GM12865 (cell line): ENCODE measurements around the gene SEMA3F.

ENCODE experiments used
- DNase-seq: peaks from one replicate; pipeline ENCODE4 v3.0.0; 2010; ENCODE audit warnings: low read depth
- H3K4me3 ChIP-seq: 2 replicates; pipeline ENCODE4 v1.5.1; 2011; ENCODE audit warnings: mild to moderate bottlenecking, low read depth, low read length, control low read depth
- TF ChIP-seq, protein P1 (sequence below): IDR thresholded peaks from 2 replicates; pipeline ENCODE4 v1.5.1; 2011; ENCODE audit warnings: low read length, control low read depth, low read depth, inconsistent platforms; ENCODE audit not compliant: insufficient read depth; ENCODE audit errors: missing control alignments

SEMA3F gene

DNA sequence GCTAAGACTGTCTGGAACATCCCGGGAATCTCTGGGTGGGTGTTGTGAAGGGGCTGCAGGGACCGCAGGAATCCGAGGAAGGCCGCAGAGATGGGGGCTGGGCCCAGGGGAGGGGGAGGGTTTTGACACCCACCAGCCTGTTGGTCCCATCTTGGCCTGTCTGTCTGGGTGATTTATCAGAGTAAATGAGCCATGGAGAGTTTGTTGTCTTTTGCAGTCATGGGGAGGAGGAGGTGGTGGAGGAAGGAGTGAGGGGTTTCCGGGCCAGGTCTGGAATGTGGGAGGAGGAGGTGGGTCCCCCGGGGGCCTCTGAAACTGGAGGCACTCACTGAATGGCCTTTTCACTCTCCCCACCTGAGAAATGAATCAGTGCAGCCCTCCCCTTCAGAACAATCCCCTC is 11.5 kb downstream of the SEMA3F start:
- H3K4me3 ChIP-seq, result no peak overlapping the region
- TF ChIP-seq, protein P1, sequence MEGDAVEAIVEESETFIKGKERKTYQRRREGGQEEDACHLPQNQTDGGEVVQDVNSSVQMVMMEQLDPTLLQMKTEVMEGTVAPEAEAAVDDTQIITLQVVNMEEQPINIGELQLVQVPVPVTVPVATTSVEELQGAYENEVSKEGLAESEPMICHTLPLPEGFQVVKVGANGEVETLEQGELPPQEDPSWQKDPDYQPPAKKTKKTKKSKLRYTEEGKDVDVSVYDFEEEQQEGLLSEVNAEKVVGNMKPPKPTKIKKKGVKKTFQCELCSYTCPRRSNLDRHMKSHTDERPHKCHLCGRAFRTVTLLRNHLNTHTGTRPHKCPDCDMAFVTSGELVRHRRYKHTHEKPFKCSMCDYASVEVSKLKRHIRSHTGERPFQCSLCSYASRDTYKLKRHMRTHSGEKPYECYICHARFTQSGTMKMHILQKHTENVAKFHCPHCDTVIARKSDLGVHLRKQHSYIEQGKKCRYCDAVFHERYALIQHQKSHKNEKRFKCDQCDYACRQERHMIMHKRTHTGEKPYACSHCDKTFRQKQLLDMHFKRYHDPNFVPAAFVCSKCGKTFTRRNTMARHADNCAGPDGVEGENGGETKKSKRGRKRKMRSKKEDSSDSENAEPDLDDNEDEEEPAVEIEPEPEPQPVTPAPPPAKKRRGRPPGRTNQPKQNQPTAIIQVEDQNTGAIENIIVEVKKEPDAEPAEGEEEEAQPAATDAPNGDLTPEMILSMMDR, result no peak
- DNase-seq, result no peak

DNA sequence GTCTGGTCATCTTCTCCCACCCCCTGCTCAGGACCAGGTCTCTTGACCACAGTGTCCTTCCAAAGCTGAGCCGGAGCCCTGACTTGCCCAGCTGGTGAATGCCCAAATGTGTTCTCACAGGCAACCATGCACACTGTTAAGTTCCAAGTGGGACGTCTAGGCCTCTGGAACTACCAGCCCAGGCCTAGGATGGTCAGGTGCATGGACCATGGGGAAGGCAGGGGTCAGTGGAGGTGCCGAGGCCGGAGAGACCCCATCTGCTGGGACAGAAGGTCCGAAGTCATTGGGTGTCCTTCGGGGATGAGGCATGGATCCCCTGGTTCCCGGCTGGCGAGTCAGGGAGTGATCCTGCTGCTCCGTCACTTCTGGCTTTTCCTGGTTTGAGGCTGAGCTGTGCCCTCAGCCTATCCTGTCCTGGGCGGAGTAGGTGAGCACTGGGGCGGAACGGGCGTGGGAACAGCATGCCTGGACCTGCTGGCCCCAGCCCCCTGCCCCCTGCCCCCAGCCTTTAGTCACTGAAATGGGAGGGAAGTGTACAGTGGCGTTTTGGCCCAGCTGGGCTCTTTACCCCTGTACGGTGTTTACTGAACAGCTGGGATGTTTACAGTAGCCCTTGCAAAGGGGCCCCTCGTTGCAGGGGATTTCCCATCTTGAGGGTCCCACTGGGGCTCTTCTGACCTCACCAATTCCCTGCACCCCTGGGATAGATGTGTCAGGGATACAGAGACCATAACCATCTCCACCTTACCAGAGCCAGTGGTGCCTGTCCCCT is 12.1 kb downstream of the SEMA3F start:
- H3K4me3 ChIP-seq, result no peak overlapping the region
- TF ChIP-seq, protein P1, result no peak
- no peak for DNase-seq

DNA sequence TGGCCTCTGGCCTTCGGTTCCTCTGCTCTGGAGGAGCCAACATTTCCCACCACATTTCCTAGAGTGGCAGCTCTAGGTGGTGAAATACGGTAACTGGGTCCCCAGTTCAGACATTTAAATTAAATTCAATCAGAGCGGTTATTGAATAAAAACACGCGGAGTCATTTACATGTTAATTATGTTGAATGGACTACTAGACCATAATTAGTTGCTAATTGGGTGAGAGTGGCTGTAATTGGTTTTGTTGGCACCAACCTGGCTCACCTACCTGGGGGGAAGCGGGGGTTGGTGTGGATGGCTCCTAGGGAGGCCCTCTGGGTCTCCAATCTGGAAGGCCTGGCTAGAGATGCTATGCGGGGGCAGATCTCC is 12.7 kb downstream of the SEMA3F start:
- DNase-seq, result no peak
- TF ChIP-seq, protein P1, result no peak
- no peak overlapping the region for H3K4me3 ChIP-seq

- TF ChIP-seq, protein P1, result no peak
- H3K4me3 ChIP-seq, result no peak overlapping the region
- no peak for DNase-seq
Observed at GRCh38 chr3:50168388-50168787, 13.3 kb downstream of the SEMA3F start.

- DNase-seq, result no peak
Observed at GRCh38 chr3:50168791-50169190, 13.7 kb downstream of the SEMA3F start.

DNA sequence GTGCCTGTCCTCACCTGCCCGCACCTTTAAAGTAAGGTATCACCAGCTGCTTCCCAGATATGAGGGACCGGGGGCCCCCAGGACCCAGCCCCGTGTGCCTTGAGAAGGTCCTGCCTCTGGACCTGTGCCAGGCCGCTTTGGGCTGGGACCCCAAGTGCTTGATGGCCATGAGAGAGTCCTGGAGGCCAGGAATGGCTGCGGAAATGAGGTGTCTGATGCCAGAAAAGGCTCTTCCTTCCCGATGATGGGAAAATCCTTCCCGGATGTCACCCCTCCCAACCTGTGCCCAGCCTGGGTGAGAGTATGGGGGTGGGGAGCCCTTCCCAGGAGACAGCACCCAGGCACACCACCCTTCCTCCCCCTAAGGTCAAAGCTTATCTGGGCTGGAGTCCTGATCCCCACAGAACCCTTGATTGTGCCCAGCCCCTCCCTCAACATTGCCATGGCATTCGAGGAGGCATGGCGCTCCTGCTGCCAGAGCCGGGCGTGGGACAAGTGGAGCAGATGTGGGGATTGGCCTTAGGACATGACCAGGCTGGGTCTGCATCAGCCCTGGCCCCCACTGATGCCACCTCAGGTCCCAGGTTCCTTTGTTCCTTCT is 14.2 kb downstream of the SEMA3F start:
- TF ChIP-seq, protein P1, result no peak
- DNase-seq, result no peak
- no peak overlapping the region for H3K4me3 ChIP-seq

More at GRCh38 chr3:50168791-50169190, 13.7 kb downstream of the SEMA3F start:
- TF ChIP-seq, protein P1, result no peak
- no peak overlapping the region for H3K4me3 ChIP-seq
